ENCODE results near the gene TNNI3K. TPM values are rescaled to one million over a fixed set of nuclear protein-coding genes. Genes with fewer than 3 reads are reported as not detected.

Gene TNNI3K, protein sequence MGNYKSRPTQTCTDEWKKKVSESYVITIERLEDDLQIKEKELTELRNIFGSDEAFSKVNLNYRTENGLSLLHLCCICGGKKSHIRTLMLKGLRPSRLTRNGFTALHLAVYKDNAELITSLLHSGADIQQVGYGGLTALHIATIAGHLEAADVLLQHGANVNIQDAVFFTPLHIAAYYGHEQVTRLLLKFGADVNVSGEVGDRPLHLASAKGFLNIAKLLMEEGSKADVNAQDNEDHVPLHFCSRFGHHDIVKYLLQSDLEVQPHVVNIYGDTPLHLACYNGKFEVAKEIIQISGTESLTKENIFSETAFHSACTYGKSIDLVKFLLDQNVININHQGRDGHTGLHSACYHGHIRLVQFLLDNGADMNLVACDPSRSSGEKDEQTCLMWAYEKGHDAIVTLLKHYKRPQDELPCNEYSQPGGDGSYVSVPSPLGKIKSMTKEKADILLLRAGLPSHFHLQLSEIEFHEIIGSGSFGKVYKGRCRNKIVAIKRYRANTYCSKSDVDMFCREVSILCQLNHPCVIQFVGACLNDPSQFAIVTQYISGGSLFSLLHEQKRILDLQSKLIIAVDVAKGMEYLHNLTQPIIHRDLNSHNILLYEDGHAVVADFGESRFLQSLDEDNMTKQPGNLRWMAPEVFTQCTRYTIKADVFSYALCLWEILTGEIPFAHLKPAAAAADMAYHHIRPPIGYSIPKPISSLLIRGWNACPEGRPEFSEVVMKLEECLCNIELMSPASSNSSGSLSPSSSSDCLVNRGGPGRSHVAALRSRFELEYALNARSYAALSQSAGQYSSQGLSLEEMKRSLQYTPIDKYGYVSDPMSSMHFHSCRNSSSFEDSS
- total RNA-seq = 0.34 and 0.64 TPM in 2 replicates

DNA sequence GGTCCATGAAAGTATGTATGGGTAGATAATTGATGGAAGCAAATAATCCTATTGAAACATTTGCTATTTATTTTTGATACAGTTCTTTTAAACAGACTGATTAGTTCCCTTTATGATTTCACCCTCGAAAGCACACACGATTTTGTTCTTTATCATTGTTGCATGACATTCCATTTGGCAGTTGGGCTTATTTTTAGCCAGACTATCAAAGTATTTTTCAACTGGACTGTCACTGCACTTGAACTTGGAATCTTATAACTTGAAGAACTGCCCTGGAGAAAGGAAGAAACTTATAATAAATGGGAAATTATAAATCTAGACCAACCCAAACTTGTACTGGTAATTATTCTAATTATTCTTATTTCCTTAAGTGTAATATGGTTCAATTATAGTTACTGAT is at the start of gene TNNI3K:
TSS of gene TNNI3K (plus strand) at position 235 of the 400 bp plus-strand sequence. CDS start at position 300, 65 bp downstream.

DNA sequence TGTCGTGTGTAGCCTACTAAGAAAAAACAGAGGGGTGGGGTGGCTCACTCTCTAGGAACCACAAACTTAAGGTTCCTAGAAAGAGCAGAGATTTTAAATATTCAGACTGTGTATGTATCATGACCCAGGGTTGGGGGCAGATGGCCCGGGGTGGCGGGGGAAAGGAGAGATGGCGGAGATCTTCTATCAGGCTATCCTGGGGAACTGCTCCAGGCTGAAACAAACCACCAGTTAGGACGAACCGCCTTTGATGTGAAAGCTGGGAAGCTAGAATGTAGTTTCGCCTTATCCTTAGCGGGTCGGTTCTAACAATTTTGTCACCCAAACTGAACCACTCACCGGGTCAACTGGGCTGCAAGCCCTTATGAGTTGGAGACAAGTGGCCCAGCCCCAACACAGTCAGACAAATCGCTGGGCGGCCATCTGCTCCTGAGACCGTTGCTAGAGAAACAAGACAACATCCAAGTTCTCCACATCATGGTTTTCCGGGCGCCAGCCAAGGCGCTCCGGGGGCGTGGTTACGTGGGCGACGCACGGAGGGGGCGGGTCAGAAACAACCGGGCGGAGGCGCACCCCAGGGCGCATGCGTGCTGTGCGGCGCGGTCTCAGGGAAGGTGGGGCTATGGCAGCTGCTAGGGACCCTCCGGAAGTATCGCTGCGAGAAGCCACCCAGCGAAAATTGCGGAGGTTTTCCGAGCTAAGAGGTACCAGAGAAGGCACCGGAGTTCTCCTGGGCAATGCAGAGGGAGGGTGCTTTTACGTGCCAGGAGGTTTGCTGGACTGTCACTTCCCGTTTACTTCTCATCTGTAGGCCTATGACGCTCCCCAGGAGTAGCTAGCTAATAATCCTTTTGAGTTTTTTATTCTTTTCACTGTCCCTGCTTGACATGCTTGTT is 37.3 kb upstream of the TNNI3K start, which contains the start of the genes FPGT and LRRIQ3:
TSS of gene FPGT (plus strand) at position 586 of the 896 bp plus-strand sequence. CDS start at position 623, 37 bp downstream.
TSS of gene LRRIQ3 (minus strand) at position 520 of the 896 bp plus-strand sequence. CDS start 14,492 bp downstream, outside the sequence.

DNA sequence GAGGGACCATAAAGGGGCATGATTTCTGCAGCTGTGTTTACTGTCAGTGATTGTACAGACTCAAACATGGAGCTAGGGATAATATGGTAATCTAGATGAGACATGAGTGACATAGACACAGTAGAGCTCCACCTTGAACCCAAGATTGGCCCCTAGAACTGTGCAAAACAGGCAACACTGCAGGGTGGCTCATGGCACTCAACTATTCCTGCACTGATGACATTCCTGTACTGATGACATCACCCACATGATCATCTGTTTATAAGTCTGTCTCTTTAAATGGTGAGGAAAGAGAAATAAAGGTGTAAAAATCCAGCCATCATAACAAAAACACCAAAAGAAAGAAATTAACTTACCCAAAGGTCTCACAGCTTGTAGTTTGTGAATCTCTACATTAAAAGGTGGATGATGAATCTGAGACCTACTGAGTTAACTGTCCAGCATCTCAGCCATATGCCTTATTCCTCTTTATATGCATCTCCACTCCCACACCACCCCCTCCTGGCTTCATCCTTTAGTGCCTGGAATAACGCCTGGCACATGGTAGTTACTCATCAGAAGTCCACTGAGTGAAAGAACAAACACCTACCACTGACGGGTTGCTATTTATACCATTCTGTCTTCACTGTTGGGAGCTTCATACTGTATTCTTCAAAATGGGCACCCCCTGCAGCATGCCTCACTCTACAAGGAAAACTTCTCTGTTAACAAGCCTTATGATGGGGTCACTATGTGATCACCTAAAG is 277.2 kb downstream of the TNNI3K start, which contains the start of gene LRRC53:
TSS of gene LRRC53 (minus strand) at position 442 of the 746 bp plus-strand sequence. CDS start 29,262 bp downstream, outside the sequence.

Other genes starting within 250 kb of the TNNI3K start
- gene LRRIQ3, start 37.2 kb upstream of the TNNI3K start, total RNA-seq = under 0.01 and 0.71 TPM in 2 replicates
- gene FPGT, start 37.1 kb upstream of the TNNI3K start, total RNA-seq = 12.6 and 24.4 TPM in 2 replicates